Esophagus muscularis mucosa (tissue), 4 donors: ENCODE data around the gene SLC13A2. TPM values are rescaled to one million over a fixed set of nuclear protein-coding genes. Genes with fewer than 3 reads are reported as not detected.
"Not testable (repeated sequence)": the region's sequence is repeated elsewhere in the genome, so short reads cannot be mapped to it uniquely, and the experiment has no call there.

ENCODE experiments used
- DNase-seq: peaks from one replicate; pipeline ENCODE4 v3.0.0-alpha.2; 2017; ENCODE audit errors: extremely low spot score
- H3K27ac ChIP-seq, 4 donors: fragments of 200-600 bp; sonication (generic); replicated peaks in 1 of 4; 1 replicate in 3 of 4; 2 replicates in 1 of 4; pipeline ENCODE4 v1.5.1; 2016 to 2019; ENCODE audit warnings: mild to moderate bottlenecking in 1 of 4
- H3K27me3 ChIP-seq, 4 donors: fragments of 200-600 bp; sonication (generic); one replicate each; pipeline versions ENCODE4 v1.5.1 to v1.6.0; 2016 to 2019
- H3K36me3 ChIP-seq, 4 donors: fragments of 200-600 bp; sonication (generic); one replicate each; pipeline ENCODE4 v1.5.1; 2016 to 2019
- H3K4me1 ChIP-seq, 4 donors: fragments of 200-600 bp; sonication (generic); one replicate each; pipeline ENCODE4 v1.5.1; 2016 to 2019
- H3K4me3 ChIP-seq, 4 donors: fragments of 200-600 bp; sonication (generic); 1 replicate in 2 of 4; 2 replicates in 2 of 4; pipeline ENCODE4 v1.5.1; 2016 to 2019; ENCODE audit warnings: mild to moderate bottlenecking in 4 of 4, moderate library complexity in 1 of 4
- H3K9me3 ChIP-seq, 4 donors: fragments of 200-600 bp; sonication (generic); 1 replicate in 3 of 4; 2 replicates in 1 of 4; pipeline ENCODE4 v1.5.1; 2016 to 2019
- EP300 ChIP-seq: sonication (generic); formaldehyde crosslinking; IDR thresholded peaks from one replicate; pipeline ENCODE4 v1.6.1; 2017; ENCODE audit warnings: antibody characterized with exemption
- POLR2A ChIP-seq: fragments of 450-650 bp; IDR thresholded peaks from one replicate; pipeline ENCODE4 v1.6.1; 2017; ENCODE audit warnings: antibody characterized with exemption, moderate library complexity, mild to moderate bottlenecking, low read depth
- POLR2AphosphoS5 ChIP-seq, 2 donors: sonication (generic); formaldehyde crosslinking; IDR thresholded peaks; one replicate each; pipeline ENCODE4 v1.6.1; 2017; ENCODE audit warnings: antibody characterized with exemption in 2 of 2
- WGBS: methylation state at CpG from one replicate; pipeline ENCODE4 v1.1.5; 2018; 5-methylcytosine and 5-hydroxymethylcytosine counted together
- intact Hi-C: fragments of 100-400 bp; cut with DNase I; formaldehyde crosslinking; loops from one replicate; pipeline ENCODE4 v1.15.1; 2023
- total RNA-seq, 4 donors: library from RNA; depleted of rRNA; stranded (reverse); fragments of >200 nt; gene quantifications; one replicate each; pipeline versions ENCODE4 v1.1.0 to v1.2.1, GENCODE V29; 2016
- TF ChIP-seq, protein P1 (sequence below), 3 experiments: fragments of 200-600 bp in 2 of 3; fragments of 450-650 bp in 1 of 3; sonication (generic) in 2 of 3; IDR thresholded peaks; one replicate each; pipeline ENCODE4 v1.5.1; 2017 to 2019; ENCODE audit warnings: antibody characterized with exemption in 3 of 3, mild to moderate bottlenecking in 2 of 3, moderate library complexity in 1 of 3

Gene SLC13A2
- total RNA-seq, 4 donors from 2014 or later, result not detected

DNA sequence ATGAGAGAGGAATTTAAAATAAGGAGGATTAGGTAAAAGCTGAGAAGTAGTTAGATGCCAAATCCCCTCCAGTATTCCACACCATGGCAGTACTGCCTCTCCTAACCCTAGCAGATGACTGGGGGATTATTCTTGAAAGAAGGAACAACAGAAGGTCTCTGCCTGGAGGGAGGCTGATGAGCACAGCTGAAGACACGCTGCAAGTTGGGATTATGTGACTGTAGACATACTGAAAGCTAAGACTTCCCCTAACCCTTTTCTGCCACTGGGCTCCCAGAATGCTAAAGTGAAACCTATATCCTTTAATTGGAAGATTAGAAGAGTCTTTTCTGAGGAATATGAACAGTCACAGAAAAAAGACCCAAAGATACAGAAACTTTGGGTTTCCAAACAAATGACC, 39.7 kb upstream of the SLC13A2 start:
- WGBS, result 54% methylated on average over 1 of the region's 1 CpG
- Histone ChIP-seq H3K4me1 (no peaks in the 10 kb centered on the region), H3K27ac (no peak overlapping the region), H3K36me3 (no peaks in the 10 kb centered on the region), H3K27me3 (peaks cover 0 to 8% (median 0%) of the 10 kb centered on the region in 4 donors), H3K9me3 (no peaks in the 10 kb centered on the region), H3K4me3 (no peak overlapping the region)
- DNase-seq, result no peak
- intact Hi-C loops, result no loop called here
- TF ChIP-seq, protein P1, sequence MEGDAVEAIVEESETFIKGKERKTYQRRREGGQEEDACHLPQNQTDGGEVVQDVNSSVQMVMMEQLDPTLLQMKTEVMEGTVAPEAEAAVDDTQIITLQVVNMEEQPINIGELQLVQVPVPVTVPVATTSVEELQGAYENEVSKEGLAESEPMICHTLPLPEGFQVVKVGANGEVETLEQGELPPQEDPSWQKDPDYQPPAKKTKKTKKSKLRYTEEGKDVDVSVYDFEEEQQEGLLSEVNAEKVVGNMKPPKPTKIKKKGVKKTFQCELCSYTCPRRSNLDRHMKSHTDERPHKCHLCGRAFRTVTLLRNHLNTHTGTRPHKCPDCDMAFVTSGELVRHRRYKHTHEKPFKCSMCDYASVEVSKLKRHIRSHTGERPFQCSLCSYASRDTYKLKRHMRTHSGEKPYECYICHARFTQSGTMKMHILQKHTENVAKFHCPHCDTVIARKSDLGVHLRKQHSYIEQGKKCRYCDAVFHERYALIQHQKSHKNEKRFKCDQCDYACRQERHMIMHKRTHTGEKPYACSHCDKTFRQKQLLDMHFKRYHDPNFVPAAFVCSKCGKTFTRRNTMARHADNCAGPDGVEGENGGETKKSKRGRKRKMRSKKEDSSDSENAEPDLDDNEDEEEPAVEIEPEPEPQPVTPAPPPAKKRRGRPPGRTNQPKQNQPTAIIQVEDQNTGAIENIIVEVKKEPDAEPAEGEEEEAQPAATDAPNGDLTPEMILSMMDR (IDR thresholded peaks at IDR 0.05), result no peak
- TF ChIP-seq EP300, result no peak
- TF ChIP-seq POLR2AphosphoS5 (IDR thresholded peaks at IDR 0.05), result no peak
- no peak for TF ChIP-seq POLR2A

GRCh38 chr17:28434326-28434725, 39.1 kb upstream of the SLC13A2 start:
- H3K4me3 ChIP-seq, H3K27ac ChIP-seq, DNase-seq, H3K9me3 ChIP-seq, H3K27me3 ChIP-seq, intact Hi-C loops, H3K4me1 ChIP-seq, H3K36me3 ChIP-seq: not testable (repeated sequence)
- WGBS, result 85% methylated on average over 8 of the region's 8 CpGs

- no peaks in the 10 kb centered on the region for H3K36me3 ChIP-seq
- intact Hi-C loops, result no loop called here
- 87% methylated on average over 9 of the region's 9 CpGs for WGBS
Observed at GRCh38 chr17:28443901-28444638, 29.4 kb upstream of the SLC13A2 start.

DNA sequence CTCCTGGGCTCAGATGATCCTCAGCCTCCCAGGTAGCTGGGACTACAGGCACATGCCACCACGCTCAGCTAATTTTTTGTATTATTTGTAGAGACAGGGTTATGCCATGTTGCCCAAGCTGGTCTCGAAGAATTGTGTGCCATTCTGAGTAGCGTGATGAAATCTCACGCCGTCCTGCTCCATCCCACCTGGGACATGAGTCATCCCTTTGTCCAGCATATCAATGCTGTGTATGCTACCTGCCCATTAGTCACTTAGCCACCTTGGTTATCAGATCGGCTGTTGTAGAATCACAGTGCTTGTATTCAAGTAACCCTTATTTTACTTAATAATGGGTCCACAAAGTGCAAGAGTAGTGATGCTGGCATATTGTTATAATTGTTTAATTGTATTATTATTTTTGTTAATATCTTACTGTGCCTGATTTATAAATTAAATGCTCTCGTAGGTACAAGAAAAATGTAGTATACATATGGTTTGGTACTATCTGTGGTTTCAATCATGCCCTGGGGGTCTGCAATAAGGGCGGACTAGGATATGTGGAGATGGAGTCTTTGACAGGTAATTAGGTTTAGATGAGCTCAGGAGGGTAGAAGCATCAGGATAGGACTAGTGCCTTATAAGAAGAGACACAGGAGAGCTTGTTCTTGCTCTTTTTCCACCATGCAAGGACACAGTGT, 26.6 kb upstream of the SLC13A2 start:
- Histone ChIP-seq H3K4me3 (no peak overlapping the region), H3K36me3 (no peaks in the 10 kb centered on the region), H3K27me3 (peaks cover 0 to 4% (median 0%) of the 10 kb centered on the region in 4 donors), H3K27ac (no peak overlapping the region), H3K9me3 (peaks cover 0 to 5% (median 0%) of the 10 kb centered on the region in 4 donors), H3K4me1 (no peaks in the 10 kb centered on the region)
- DNase-seq, result no peak
- TF ChIP-seq POLR2AphosphoS5 (IDR thresholded peaks at IDR 0.05) (no peak), EP300 (no peak)
- TF ChIP-seq, protein P1 (IDR thresholded peaks at IDR 0.05), result no peak
- 83% methylated on average over 8 of the region's 8 CpGs for WGBS
- intact Hi-C loops, result no loop called here

More at GRCh38 chr17:28443901-28444638, 29.4 kb upstream of the SLC13A2 start:
- no peak for DNase-seq
- H3K4me3 ChIP-seq, result no peak overlapping the region
- H3K9me3 ChIP-seq, result peaks cover 0 to 5% (median 0%) of the 10 kb centered on the region in 4 donors
- H3K4me1 ChIP-seq, result no peaks in the 10 kb centered on the region
- H3K27me3 ChIP-seq, result peaks cover 0 to 4% (median 0%) of the 10 kb centered on the region in 4 donors
- no peak for TF ChIP-seq POLR2A
- H3K27ac ChIP-seq, result no peak overlapping the region

- TF ChIP-seq POLR2AphosphoS5 (IDR thresholded peaks at IDR 0.05) (no peak), POLR2A (no peak), EP300 (no peak)
- TF ChIP-seq, protein P1 (IDR thresholded peaks at IDR 0.05), result no peak
- WGBS, result 52% methylated on average over 5 of the region's 5 CpGs
- no peak overlapping the region for H3K4me3 ChIP-seq
- intact Hi-C loops, result no loop called here
- no peaks in the 10 kb centered on the region for H3K36me3 ChIP-seq
- H3K27me3 ChIP-seq, result peaks cover 0 to 4% (median 0%) of the 10 kb centered on the region in 4 donors
- no peak for DNase-seq
- peaks cover 0 to 5% (median 0%) of the 10 kb centered on the region in 4 donors for H3K9me3 ChIP-seq
- no peak overlapping the region for H3K27ac ChIP-seq
- no peaks in the 10 kb centered on the region for H3K4me1 ChIP-seq
Observed at GRCh38 chr17:28447396-28447760, 26.1 kb upstream of the SLC13A2 start.
